ENCODE data around the gene ERLIN1. TPM values are rescaled to one million over a fixed set of nuclear protein-coding genes. Genes with fewer than 3 reads are reported as not detected.

The ERLIN1 gene
- total RNA-seq, 1 experiment from 2014 or later, result 33.0 TPM

GRCh38 chr10:100124097-100124496, 61.7 kb downstream of the ERLIN1 start:
- no peak overlapping the region for H3K23ac ChIP-seq (ENCODE audit: insufficient read length, low read depth, low read length)
- no peak overlapping the region for H2BK5ac ChIP-seq (ENCODE audit: insufficient read length, low read length)
- H2AK5ac ChIP-seq (ENCODE audit: insufficient read length, low read length), result no peak overlapping the region
- H3K56ac ChIP-seq (ENCODE audit: insufficient read length, low read depth, low read length), result no peak overlapping the region
- no peaks in the 10 kb centered on the region for H4K20me1 ChIP-seq (ENCODE audit: control insufficient read depth, insufficient read depth, insufficient read length)
- no peak for TF ChIP-seq CTCF (conservative IDR thresholded peaks at IDR 0.05)
- no peak overlapping the region for H2BK20ac ChIP-seq (ENCODE audit: low read depth, low read length, poor library complexity, severe bottlenecking)
- H3K27ac Mint-ChIP-seq, result no peak overlapping the region
- H2BK15ac ChIP-seq (ENCODE audit: low read depth, low read length), result no peak overlapping the region
- WGBS (ENCODE audit: extremely low coverage, insufficient read length, low lambda C conversion rate), result no CpG with 5 or more reads among the region's 4 CpGs
- no peaks in the 10 kb centered on the region; a peak in 1 of 4 replicates for H3K4me1 Mint-ChIP-seq
- no peaks in the 10 kb centered on the region for H3K79me1 ChIP-seq (ENCODE audit: insufficient read depth, low read depth, low read length, poor library complexity, severe bottlenecking)
- H4K91ac ChIP-seq (ENCODE audit: insufficient read length, low read depth, low read length), result no peak overlapping the region
- H3K4me3 Mint-ChIP-seq, result no peak overlapping the region
- no peaks in the 10 kb centered on the region for H3K4me1 ChIP-seq (ENCODE audit: insufficient read depth, low read length)
- H3K4ac ChIP-seq (ENCODE audit: low read depth, low read length), result no peak overlapping the region
- no peaks in the 10 kb centered on the region for H3K23me2 ChIP-seq (ENCODE audit: insufficient read length, low read depth, low read length, poor library complexity, severe bottlenecking)
- H3K9ac ChIP-seq (ENCODE audit: extremely low read depth, insufficient read length, low read length), result no peak overlapping the region
- H3K9me3 ChIP-seq (ENCODE audit: control insufficient read depth, low read depth, low read length), result no peaks in the 10 kb centered on the region
- H3K9me3 Mint-ChIP-seq, result no peaks in the 10 kb centered on the region
- no peak overlapping the region for H4K8ac ChIP-seq (replicated peaks; ENCODE audit: insufficient read length, low read depth, low read length)
- no peaks in the 10 kb centered on the region for H3K36me3 Mint-ChIP-seq (ENCODE audit: insufficient read depth in 1 of 3, low read depth in 3 of 3)
- no peak overlapping the region for H3K27ac ChIP-seq (ENCODE audit: insufficient read length, low read depth, low read length)
- H3K4me2 ChIP-seq (ENCODE audit: insufficient read depth, insufficient read length, low read length), result no peak overlapping the region
- H2BK120ac ChIP-seq (ENCODE audit: low read depth, low read length, poor library complexity, severe bottlenecking), result no peak overlapping the region
- H3K79me2 ChIP-seq (ENCODE audit: insufficient read depth, low read length), result no peaks in the 10 kb centered on the region
- H2AFZ ChIP-seq (ENCODE audit: low read length), result no peak overlapping the region
- no peaks in the 10 kb centered on the region; the same call in 1 of the 2 replicates for H3K27me3 Mint-ChIP-seq (ENCODE audit: low read depth)
- no peak overlapping the region for H4K5ac ChIP-seq (ENCODE audit: insufficient read length, low read depth, low read length)
- no peak overlapping the region for H2BK12ac ChIP-seq (ENCODE audit: insufficient read length, low read depth, low read length)
- no peak for DNase-seq
- H3K27me3 ChIP-seq (ENCODE audit: insufficient read depth, low read length), result no peaks in the 10 kb centered on the region
- H3T11ph ChIP-seq (ENCODE audit: low read length), result no peak overlapping the region
- no peak overlapping the region for H3K14ac ChIP-seq (ENCODE audit: insufficient read depth, low read length)
- H3K18ac ChIP-seq (ENCODE audit: insufficient read length, low read depth, low read length), result no peak overlapping the region
